DMS 273 (cell line): ENCODE measurements around the gene GPC5.
"Not testable (repeated sequence)": the region's sequence is repeated elsewhere in the genome, so short reads cannot be mapped to it uniquely, and the experiment has no call there.

Source experiments
- DNase-seq: peaks from one replicate; lab custom pipeline; 2025; ENCODE audit not compliant: unreplicated experiment; lab: John Stamatoyannopoulos, UW

Gene GPC5

GRCh38 chr13:92679602-92680001 lies 1281.2 kb downstream of the GPC5 start:
- DNase-seq = no peak

- no peak for DNase-seq
Measured at GRCh38 chr13:92681239-92681638, 1282.8 kb downstream of the GPC5 start.

DNA sequence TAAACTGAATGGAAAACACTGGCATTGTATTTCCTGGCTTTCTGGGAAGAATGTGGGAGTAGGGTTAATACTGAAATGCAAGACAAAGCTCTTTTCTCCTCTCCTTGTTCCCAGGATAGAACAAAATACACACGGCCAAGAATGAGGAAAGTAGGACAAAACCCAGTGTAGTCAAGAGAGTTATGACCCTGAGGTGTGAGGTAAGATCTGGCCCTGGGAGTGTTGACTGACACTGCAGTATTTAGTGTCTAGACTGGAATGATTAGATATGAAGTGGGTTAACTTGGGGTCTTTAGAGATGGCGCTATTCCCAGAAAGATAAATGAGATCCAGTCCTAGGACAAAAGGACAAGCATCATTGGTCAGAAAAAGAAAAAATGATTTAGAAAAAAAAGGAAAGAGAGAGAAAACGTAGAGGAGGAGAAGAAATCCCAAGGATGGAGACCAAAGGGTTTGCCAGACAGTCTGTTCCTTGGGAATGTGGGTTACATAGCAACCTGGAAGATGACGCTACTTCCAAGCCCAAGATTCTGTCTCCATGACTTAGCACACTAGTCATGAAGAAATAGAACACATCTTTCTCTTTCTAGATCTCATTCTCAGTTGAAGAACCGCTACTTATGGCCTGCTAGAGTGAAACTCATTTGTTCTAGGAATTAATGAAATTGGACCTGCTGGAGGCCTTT lies 1284.6 kb downstream of the GPC5 start:
- no peak for DNase-seq

- no peak for DNase-seq
Measured at GRCh38 chr13:92694047-92694446, 1295.6 kb downstream of the GPC5 start.

GRCh38 chr13:92695827-92696226 lies 1297.4 kb downstream of the GPC5 start:
- not testable (repeated sequence) for DNase-seq

DNA sequence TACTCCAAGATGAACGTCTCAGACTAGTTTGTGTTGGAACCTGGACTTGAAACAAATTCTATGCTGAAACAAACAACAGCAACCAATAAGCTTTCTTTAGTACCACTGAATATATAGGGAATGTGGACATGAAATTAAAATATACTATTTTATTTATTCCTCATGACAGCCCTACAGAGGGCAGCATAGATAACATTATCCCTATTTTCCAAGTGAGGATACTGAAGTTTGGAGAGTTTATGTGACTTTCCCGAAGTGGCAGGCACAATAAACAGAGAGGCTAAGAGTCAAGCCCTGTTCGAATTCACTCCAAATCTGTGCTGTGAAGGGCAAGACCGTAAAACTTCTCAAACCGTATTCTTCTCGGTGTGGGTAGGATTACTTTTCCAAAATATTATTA lies 1318.3 kb downstream of the GPC5 start:
- DNase-seq = peak; percentile 19

DNA sequence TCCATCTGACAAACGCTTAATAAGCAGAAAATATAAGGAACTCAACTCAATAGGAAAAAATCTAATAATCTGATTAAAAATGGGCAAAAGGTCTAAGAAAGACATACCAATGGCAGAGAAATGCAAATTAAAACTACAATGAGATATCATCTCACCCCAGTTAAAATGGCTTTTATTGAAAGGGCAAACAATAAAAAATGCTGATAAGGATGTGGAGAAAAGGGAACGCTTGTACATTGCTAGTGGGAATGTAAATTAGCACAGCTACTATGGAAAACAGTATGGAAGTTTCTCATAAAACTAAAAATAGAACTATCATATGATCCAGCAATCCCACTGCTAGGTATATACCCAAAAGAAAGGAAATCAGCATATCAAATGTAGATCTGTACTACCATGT lies 1319.4 kb downstream of the GPC5 start:
- DNase-seq = no peak

GRCh38 chr13:92719868-92720267 lies 1321.4 kb downstream of the GPC5 start:
- DNase-seq = peak; percentile 0

DNA sequence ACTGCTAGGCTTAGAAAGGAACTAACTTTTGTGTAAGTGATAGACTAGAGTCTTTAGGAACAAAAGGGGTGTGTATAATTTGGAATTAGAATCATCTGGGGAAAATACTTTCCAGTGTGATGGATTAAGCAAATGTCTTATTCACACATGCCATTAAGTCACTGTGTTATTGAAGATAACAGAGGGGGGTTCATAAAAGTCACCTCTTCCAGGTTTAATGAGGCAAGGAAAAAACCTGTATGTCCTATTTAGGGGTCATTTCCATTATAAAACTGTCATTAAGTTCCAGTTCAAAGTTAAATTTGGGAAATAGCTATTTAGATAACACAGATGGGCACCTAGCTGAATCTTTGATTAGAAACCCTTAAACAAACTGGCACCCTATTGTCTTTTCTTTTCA lies 1323.2 kb downstream of the GPC5 start:
- DNase-seq = no peak

GRCh38 chr13:92727118-92727517 lies 1328.7 kb downstream of the GPC5 start:
- DNase-seq = no peak

DNA sequence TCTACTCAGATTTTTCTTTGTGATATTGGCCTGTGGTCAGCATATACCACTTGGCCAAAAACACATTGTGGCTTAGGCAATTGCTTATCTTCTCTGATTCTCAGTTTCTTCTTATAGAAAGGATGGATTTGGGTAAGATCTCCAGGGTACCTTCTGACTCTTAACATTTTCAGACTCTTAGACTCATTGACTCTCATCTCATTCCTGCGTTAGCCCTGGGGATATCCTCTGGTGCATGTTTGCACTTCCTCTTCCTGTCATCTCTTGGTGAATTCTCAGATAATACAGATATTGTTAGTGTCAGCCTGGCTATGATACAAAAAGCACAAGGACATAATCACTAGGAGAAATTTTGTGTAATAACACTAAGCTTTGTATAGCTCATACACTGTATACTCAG lies 1335.6 kb downstream of the GPC5 start:
- no peak for DNase-seq

DNA sequence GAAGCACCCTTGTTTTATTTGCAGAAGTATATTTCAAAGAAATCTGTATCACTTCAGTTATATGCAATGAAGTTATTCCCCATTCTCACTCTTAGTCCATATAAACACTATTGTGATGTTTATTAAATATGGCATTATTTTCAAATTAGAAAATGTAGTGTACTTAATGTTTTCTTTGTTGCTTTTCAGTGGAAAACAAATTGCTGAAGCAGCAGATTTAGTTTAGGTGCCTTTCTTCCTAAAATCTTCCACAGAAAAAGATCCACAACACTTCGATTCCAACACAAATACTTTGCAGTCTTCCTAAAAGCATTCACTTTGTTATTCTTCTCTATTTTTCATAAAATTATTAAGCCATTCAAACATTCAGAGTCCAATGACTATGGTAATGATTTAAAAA lies 1336.1 kb downstream of the GPC5 start:
- DNase-seq = no peak

- no peak for DNase-seq
Measured at GRCh38 chr13:92735909-92736308, 1337.5 kb downstream of the GPC5 start.

- no peak for DNase-seq
Measured at GRCh38 chr13:92739306-92739818, 1340.9 kb downstream of the GPC5 start.

GRCh38 chr13:92743992-92744391 lies 1345.6 kb downstream of the GPC5 start:
- DNase-seq = no peak

DNA sequence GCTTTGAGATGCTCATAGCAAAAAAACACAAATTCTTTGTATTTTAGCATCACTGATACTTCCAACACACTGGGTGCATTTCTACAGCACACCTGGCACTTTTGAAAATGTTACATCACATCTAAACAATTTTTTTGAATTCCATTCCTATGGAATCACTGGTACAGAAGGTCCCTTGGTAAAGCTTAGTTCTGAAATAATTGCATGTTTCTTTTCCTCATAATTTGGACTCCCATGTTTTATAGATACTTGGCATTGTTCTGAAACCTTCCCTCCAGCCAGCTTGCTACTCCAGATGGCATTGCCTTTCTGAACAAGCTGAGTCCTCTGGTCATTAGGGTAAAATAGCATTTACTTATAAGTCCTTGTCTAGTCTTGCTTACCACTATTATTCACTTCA lies 1346.8 kb downstream of the GPC5 start:
- DNase-seq = peak; percentile 15

DNA sequence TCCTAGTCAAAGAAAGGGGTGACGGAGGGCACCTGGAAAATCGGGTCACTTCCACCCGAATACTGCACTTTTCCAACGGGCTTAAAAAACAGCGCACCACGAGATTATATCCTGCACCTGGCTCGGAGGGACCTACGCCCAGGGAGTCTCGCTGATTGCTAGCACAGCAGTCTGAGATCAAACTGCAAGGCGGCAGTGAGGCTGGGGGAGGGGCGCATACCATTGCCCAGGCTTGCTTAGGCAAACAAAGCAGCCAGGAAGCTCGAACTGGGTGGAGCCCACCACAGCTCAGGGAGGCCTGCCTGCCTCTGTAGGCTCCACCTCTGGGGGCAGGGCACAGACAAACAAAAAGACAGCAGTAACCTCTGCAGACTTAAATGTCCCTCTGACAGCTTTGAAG lies 1354.3 kb downstream of the GPC5 start:
- not testable (repeated sequence) for DNase-seq

GRCh38 chr13:92761710-92762109 lies 1363.3 kb downstream of the GPC5 start:
- DNase-seq = no peak

DNA sequence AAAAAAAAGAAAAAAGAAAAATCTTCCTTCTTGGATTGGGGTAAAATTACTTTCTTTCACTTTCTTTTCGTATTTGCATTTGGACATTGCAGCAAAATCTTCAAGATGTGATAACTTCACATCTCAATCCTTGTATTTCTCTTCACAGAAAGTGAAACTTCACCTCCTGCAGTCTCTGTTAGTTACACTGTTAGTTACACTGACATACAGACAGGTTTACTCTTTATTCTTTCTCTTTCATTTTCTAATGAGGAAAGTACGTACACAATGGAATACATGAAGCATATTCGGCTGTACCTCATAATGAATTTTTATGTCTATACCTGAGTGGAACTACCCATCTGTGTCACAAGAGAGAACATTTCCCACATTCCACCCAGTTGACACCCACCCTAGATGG lies 1369.0 kb downstream of the GPC5 start:
- no peak for DNase-seq

DNA sequence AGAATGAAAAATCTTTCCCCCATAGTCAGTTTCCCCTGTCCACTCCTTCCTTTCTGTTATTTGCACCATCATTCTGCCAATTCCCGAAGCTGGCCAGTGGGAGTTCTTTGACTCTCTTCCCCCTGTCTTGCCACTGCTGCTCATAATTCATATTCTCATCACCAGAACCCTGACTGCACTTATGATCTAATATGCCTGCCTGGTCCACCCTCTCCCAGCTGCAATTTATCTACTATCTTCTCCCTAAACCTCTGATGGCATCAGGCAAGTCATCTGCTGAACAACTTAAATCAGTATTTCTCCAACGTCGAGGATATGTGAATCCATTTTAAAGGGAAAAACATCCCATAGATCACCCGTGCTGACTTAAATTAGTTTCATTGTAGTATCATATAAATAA lies 1370.2 kb downstream of the GPC5 start:
- DNase-seq = no peak

- no peak for DNase-seq
Measured at GRCh38 chr13:92769046-92769445, 1370.6 kb downstream of the GPC5 start.

- DNase-seq = no peak
Measured at GRCh38 chr13:92775658-92776057, 1377.2 kb downstream of the GPC5 start.
